ENCODE results near the gene GRB2. TPM values are rescaled to one million over a fixed set of nuclear protein-coding genes. Genes with fewer than 3 reads are reported as not detected.
"Not testable (repeated sequence)": the region's sequence is repeated elsewhere in the genome, so short reads cannot be mapped to it uniquely, and the experiment has no call there.

GRB2 gene
- polyA plus RNA-seq, 4 donors: 91.2 to 109 (median 101) TPM

DNA sequence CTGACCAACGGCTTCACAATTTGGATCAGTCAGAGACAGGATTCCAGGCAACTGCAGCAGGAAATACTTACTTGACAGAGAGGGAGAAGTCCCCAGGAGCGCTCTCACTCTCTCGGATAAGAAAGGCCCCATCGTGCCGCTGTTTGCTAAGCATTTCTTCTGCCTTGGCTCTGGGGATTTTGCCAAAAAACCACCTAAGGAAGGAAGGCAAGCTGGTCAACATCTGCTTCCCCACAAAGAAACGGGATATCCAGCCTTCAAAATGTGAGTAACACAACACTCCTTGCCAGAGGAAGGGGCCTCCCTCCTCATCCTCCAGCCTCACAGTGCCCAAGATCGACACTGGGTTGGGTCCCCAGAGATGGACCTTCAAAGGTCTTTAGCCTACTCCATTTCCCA is 79.7 kb downstream of the GRB2 start:
- DNase-seq (ENCODE audit: low read depth in 4 of 4, low spot score in 2 of 4): no peak

DNA sequence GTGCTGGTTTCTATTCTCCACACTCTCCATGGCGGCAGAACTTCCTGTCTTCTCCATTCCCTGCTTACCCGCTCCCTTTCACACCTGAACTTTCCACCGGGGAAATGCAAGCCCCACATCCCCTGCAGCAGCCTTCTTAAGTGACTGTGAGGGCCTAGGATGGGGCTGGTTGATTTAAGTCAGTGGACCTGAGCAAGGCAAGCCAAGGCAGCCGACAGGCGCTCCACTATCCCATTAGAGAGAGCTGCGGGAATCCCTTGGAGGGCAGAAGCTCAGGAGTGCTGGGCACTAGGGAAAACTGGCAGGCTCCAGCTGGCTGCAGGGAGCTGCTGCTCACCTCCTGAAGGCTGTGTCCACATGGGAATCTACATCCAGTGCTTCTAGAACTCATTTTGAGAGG is 80.1 kb downstream of the GRB2 start:
- no peak for DNase-seq (ENCODE audit: low read depth in 4 of 4, low spot score in 2 of 4)

DNA sequence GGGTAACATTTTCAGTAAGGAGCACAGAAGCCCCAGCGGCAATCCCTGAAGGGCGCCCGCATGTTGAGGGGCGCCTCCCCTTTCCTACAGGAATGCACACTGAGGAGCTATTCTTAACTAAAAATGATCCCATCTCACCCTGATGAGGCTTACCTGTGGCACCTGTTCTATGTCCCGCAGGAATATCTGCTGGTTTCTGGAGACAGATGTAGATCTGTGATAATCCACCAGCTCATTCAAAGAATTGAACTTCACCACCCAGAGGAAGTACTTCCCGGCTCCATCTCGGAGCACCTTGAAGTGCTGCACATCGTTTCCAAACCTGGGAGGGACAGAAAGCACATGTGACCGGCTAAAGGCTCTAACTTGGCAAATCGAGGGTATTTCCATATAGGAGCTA is 84.0 kb downstream of the GRB2 start:
- no peak for DNase-seq (ENCODE audit: low read depth in 4 of 4, low spot score in 2 of 4)

DNA sequence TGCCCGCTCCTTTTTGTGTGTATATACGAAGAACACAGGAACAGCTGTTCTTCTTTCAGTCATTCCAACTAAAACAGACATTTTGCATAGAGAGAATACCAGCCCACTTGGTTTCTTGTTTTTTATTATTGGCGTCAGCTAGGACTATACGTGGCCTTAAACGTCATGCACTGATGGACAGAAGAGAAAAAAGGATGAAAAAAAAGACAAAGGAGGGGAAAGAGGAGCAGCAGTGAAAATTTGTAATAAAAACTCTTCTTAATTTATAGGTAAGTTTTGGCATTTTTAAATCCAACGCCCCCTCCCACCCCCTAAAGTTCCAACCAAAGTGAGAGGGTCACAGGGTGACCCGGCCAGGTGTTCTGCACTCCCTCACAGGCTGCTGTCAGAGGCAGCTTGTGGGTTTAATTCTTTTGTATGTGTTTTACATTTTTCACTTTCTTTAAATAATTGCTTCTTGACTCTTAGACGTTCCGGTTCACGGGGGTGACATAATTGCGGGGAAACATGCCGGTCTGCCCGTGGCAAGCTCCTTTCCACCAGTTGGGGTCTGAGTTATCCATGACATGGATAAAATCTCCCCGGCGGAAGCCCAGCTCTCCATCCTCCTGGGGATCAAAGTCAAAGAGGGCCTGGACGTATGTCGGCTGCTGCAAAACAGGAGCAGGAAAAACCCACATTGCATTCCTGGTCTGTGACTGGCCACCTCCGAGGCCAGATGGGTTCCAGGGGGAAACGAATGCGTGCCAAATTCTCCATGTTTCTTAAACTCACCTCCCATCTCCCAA is 85.4 kb downstream of the GRB2 start:
- no peak for DNase-seq (ENCODE audit: low read depth in 4 of 4, low spot score in 2 of 4)

DNA sequence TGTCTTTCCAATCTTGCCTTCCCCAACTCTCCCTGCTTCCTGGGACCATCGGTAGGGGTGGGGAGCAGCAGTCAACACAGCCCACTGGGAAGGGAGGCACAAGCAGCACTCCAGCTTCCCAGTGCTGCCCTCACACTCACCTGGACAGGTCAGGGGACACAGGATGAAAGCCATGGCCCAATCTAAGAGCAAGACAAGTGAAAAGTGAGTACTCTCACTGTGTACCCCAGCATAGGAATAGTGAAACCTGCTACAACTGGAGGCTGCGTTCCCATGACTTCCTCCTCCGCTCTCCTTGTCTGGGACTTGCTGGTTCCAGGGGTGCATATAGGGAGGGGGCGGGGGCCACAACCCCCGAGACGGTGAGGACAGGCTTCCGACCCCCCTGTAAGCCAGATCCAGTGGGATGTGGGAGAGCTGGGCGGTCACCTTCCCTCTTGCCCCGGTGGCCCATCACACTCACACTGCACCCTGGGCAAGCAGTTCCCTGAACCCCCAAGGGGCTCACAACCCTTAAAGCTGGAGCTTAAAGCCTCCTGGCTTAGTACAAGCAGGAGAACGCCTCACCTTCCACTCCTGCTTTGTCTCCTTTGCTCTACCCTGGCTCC is 86.8 kb downstream of the GRB2 start:
- no peak for DNase-seq (ENCODE audit: low read depth in 4 of 4, low spot score in 2 of 4)

DNA sequence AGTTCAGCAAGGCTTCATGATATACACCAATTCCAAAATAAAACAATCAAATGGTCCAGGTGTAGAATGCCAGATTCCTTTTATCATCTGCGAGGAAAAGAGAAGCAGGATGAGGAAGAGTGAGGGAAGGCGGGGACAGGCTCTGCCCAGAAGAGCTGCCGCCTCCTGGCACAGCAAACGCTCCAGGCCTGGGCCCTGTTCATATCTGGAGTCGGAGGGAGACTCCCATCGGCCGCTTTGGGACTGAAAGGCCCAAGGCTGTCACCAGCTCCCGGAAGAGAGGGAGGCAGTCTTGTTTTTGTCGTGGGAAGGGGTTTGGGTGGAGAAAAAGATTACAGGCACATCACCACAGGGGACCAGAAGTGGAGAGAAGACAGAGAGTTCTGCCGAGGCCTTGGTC is 87.3 kb downstream of the GRB2 start:
- no peak for DNase-seq (ENCODE audit: low read depth in 4 of 4, low spot score in 2 of 4)

DNA sequence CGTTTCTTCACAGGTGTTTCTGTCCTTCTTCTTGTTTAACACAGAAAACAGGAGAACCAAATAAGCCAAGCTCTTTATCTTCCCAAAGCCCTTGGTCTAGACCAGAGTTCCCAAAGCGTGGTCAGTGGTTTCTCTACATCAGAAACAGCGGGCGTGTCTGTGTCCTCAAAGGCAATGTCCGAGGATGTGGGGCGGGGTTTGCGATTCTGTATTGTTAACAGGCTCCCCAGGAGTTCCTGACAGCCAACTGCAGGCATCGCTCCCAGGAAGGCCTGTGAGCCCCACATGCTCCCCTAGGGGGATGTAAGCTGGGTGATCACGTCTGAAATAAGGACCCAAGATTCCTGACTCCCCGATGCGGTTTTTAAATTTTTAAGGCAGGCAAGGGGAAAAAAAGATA is 87.8 kb downstream of the GRB2 start:
- no peak for DNase-seq (ENCODE audit: low read depth in 4 of 4, low spot score in 2 of 4)

DNA sequence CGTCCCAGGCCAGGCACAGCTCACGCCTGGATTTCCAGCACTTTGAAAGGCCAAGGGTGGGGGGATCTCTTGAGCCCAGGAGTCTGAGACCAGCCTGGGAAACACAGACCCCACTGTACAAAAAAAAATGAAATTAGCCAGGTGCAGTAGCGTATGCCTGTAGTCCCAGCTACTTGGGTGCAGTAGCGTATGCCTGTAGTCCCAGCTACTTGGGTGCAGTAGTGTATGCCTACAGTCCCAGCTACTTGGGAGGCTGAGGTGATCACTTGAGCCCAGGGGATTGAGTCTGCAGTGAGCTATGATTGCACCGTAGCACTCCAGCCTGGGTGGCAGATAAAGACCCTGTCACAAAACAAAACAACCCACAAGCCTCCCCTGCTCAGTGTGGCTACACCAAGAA is 89.2 kb downstream of the GRB2 start:
- no peak for DNase-seq (ENCODE audit: low read depth in 4 of 4, low spot score in 2 of 4)

DNA sequence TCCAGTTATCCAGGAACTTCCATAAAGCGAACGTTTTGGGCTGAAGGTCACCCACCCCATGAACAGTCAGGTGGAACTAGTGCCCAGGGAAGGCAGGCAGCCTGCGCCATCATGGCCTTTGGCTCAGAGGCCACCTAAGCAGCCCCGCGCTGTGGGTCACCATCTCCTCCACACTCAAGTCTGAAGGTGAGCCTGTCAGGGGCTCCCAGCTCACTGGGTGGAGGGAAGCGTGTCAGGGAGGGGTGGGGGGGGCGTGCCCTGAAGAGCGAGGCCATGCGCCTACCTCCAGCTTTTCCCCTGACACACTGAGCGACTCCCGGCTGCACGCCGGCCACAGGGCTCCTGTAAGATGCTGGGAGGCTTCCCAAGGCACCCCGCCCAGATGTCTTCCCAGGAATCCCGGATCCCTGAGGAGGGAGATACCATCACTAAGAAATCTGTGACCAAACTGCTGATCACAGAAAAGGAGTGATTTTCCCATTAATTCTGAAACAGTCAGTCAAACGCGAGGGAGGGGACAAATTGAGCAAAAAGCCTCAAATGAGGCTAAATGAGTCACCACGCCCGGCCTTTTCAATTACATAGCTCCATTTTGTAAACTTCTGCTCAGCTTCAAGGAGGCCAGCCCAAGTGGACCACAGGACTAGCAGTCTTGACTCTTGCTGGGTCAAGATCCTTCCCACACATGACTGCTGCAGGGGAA is 89.8 kb downstream of the GRB2 start:
- no peak for DNase-seq (ENCODE audit: low read depth in 4 of 4, low spot score in 2 of 4)

DNA sequence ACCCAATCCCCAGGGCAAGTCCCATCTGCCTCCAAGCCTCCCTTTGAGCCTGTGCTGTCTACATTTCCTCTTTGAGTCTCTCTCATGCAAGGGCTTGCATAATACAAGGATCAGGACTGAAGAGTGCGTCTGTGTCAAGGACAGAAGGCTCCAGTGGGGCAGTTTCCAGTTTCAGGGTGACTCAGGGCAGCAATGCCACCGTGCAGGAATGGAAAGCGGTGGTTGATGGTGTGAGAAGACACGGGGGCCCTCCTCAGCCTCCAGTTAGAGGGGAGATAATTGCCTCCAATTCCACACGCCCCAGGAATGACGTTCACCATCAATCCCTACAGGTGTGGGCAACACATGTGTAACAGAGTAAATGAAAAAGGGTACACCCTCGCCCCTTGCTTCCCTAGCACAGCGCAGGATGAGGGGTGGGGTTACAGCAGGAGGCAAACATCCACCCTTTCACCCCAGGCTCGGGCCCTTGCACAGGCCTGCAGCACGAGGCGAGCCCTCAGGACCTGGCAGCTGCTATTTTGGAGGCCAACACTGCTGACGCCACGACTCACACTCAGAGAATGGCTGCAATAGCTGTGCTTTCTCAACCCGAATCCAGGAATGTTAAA is 91.4 kb downstream of the GRB2 start:
- DNase-seq (ENCODE audit: low read depth in 4 of 4, low spot score in 2 of 4): no peak

DNA sequence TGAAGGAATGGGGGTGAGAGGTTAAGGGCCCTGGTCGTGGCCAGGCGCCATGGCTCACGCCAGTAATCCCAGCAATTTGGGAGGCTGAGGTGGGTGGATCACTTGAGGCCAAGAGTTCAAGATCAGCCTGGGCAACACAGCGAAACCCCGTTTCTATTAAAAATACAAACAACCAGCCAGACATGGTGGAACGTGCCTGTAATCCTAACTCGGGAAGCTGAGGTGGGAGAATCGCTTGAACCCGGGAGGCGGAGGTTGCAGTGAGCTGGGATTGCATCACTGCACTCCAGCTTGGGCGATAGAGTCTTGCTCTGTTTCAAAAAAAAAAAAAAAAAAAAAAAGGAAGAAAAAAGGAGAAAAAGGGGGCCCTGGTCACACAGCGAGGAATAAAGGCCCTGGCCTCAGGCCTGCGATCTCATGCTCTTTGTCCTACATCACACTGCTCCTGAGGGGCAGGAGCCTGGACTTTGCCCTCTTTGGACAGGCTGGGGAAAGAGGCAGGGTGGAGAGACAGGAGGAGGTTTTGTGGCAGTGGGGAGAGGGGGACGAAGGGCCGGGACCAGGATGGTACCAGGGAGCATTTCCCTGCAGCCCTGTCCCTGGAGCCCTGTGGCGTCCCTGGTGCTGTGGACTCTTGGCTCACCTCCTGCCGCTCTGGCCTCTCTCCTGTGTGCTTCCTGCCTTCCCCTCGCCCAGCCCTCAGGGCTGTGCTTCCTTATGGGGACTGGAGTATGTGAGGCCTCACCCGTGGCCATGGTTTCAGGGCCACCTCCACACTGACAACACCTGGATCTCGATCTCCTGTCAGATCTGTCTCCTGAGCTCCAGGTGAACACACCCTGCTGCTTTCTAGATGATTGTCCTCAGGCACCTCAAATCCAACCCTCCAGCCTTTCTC is 96.5 kb downstream of the GRB2 start:
- no peak for DNase-seq (ENCODE audit: low read depth in 4 of 4, low spot score in 2 of 4)

DNA sequence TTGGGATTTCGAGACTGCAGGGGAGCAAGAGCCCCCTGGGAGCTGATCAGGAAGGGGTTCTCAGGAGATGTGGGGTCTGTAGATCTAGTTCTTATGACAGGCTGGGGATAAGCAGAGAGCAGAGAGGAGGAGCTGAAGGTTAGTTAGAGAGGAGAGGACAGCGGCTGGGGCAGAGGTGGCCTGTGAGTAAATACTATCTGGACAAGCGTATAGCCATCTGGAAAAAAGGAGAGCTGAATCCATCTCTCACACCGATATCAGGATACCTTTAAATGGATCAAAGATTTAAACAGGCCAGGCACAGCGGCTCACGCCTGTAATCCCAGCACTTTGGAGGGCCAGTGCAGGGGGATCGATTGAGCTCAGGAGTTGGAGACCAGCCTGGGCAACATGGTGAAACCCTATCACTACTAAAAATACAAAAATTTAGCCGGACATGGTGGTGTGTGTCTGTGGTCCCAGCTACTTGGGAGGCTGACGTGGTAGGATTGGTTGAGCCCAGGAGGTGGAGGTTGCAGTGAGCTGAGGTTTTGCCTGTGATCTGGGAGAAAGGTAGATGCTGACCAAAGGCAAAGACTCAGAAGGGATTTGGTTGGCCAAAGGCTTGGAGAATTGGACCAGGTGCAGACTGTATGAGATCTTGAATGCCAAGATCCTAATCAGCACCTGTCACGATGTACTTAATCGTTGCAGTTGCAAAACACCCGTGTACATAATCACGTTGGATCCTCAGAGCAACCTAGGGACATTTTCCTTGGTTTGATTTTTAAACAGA is 97.3 kb downstream of the GRB2 start:
- no peak for DNase-seq (ENCODE audit: low read depth in 4 of 4, low spot score in 2 of 4)

DNA sequence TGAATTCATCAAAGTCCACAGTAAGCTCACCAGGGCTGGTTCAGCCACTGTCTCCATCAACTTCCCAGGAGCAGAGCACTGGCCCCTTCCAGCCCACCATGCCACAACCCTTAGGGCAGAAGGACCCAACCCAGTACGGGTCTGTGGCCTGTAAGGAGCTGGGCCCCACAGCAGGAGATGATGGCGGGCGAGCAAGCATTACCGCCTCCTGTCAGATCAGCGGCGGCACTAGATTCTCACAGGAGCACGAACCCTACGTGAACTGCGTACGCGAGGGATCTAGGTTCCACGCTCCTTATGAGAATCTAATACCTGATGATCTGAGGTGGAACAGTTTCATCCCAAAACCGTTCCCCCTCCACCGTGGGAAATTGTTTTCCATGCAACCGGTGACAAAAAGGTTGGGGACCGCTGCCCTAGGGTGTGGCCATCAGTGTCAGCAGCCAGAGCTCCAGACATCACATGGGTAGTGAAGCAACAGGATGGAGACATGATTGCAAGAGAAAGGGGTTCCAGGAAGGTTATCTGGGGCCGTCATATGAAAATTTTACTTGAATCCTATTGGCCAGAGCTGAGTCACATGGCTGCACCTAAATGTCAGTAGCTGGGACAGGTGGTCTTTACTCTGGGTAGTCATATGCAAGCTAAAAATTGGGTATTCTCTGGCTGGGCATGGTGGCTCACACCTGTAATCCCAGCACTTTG is 103.8 kb downstream of the GRB2 start:
- no peak for DNase-seq (ENCODE audit: low read depth in 4 of 4, low spot score in 2 of 4)

DNA sequence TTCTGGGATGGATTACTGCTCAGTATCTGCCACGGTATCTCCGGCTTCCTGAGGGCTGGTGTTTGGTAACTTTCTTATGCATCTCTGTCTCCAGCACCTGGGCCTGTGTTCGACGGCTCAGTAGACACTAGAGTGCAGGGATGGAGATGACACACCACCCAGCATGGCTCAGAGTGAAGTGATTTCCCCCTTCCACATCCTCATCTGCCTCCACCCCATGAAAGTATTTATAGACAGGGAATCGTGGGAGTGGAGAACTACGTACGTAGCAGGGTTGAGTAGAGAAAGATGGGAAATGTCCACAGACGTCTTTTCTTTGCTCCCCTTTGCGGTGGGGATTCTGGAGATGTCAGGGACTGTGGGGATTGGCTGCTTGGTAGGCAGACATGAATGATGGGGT is 104.4 kb downstream of the GRB2 start:
- no peak for DNase-seq (ENCODE audit: low read depth in 4 of 4, low spot score in 2 of 4)

DNA sequence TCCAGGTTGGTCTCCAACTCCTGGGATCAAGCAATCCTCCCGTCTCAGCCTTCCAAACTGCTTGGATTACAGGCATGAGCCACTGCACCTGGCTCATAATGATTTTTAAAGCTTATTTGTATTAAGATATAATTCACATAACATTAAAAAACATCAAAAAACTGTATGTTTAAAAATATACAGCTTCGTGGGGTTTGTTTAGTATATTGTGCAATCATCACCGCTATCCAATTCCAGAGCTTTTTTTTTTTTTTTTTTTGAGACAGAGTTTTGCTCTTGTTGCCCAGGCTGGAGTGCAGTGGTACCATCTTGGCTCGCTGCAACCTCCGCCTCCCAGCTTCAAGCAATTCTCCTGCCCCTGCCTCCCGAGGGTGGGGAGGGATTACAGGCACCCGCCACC is 105.2 kb downstream of the GRB2 start:
- no peak for DNase-seq (ENCODE audit: low read depth in 4 of 4, low spot score in 2 of 4)

DNA sequence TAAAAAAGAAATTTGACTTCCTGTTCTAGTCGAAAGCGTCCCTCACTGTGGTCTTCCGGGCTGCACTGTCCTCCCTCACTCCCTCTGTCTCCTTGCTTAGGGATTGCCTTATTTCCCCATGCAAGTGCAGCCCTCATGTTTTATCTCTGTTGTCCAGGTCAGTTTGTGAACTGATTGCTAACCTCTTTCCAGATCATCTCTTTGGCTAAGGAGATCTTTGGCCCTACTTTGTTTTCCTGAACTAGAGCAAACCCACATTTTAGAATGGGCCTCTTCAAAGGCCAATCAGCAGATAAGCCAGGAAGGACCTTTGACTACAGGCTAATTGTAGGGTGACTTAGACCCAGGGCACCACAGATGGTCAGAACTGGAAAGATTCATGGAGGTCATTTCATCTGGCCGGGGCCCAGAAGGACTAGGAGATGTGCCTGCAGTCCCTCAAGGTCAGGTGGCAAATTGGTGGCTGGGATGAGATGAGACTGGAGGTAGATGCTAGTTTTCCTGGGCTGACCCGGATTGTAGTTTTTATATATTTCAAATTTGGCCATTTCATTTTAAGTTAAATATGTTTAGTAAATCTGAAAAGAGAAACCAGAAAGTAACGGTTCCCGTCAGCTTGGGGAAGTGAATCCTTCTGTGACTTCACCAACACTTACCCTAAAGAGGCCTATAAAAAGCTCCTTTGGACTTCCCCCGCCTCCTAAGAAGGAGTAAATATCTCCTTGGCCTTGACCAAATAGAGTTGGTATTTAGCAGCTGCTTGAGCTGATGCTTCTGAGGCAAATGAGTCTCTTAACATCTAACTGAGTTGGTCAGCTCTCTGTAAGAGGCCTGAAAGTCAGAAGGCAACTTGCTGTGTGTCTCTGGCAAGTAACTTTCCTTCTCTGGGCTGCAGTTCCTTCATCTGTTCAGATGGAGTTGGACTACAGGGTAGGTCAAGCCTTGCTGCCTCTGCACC is 110.0 kb downstream of the GRB2 start:
- DNase-seq (ENCODE audit: low read depth in 4 of 4, low spot score in 2 of 4): no peak

DNA sequence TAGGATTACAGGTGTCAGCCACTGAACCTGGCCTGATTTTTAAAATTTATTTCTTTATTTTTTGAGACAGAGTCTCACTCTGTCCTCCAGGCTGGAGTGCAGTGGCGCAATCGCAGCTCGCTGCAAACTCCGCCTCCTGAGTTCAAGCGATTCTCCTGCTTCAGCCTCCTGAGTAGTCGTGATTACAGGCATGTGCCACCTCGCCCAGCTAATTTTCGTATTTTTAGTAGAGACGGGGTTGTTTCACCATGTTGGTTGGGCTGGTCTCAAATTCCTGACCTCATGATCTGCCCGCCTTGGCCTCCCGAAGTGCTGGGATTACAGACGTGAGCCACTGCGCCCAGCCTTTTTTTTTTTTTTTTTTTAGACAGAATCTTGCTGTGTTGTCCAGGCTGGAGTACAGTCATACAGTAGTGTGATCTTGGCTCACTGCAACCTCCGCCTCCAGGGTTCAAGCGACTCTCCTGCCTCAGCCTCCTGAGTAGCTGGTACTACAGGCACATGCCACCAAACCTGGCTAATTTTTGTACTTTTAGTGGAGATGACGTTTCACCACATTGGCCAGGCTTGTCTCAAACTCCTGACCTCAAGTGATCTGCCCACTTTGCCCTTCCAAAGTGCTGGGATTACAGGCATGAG is 112.5 kb downstream of the GRB2 start:
- not testable (repeated sequence) for DNase-seq (ENCODE audit: low read depth in 4 of 4, low spot score in 2 of 4)

Data from left renal cortex interstitium (tissue), 4 donors.